Gastrocnemius medialis (tissue), 4 donors: ENCODE results near the gene BAHCC1.

Experiments used
- CTCF ChIP-seq, 5 experiments: fragments of 450-650 bp in 3 of 5; fragments of 200-600 bp in 2 of 5; sonication (generic) in 2 of 5; IDR thresholded peaks in 4 of 5; conservative IDR thresholded peaks in 1 of 5; 1 replicate in 4 of 5; 2 replicates in 1 of 5; pipeline ENCODE4 v1.5.1; 2016 to 2019; ENCODE audit warnings: antibody characterized with exemption in 5 of 5, mild to moderate bottlenecking in 3 of 5, moderate library complexity in 3 of 5
- POLR2A ChIP-seq, 2 donors: fragments of 450-650 bp; IDR thresholded peaks; one replicate each; pipeline ENCODE4 v1.6.1; 2017; ENCODE audit warnings: antibody characterized with exemption in 2 of 2, mild to moderate bottlenecking in 2 of 2, moderate library complexity in 2 of 2

- no peak for TF ChIP-seq CTCF (IDR thresholded peaks at IDR 0.05 in 4 of 5, conservative IDR thresholded peaks at IDR 0.05 in 1 of 5)
- peak; percentile 98 to 99 for TF ChIP-seq POLR2A (IDR thresholded peaks at IDR 0.05)
Measured at GRCh38 chr17:81394921-81395599, at the start of gene BAHCC1.
